HG02840 (cell line): Measurements from ENCODE around the gene FCAR.
"Not testable (repeated sequence)": the region's sequence is repeated elsewhere in the genome, so short reads cannot be mapped to it uniquely, and the experiment has no call there.

ENCODE experiments used
- ATAC-seq: cut with Tn5 transposase; IDR thresholded peaks from one replicate; pipeline ENCODE4 v1.9.1; 2021; ENCODE audit warnings: mild to moderate bottlenecking, moderate library complexity, moderate number of reproducible peaks; ENCODE audit not compliant: unreplicated experiment, low FRiP score

The FCAR gene

GRCh38 chr19:54889566-54889965 lies 15.5 kb downstream of the FCAR start:
- no peak for ATAC-seq

- ATAC-seq: no peak
Observed at GRCh38 chr19:54893406-54893805, 19.4 kb downstream of the FCAR start.

GRCh38 chr19:54894106-54894505 lies 20.1 kb downstream of the FCAR start:
- not testable (repeated sequence) for ATAC-seq

- ATAC-seq: no peak
Observed at GRCh38 chr19:54896036-54896435, 22.0 kb downstream of the FCAR start.

- not testable (repeated sequence) for ATAC-seq
Observed at GRCh38 chr19:54898685-54899084, 24.6 kb downstream of the FCAR start.

- not testable (repeated sequence) for ATAC-seq
Observed at GRCh38 chr19:54899646-54900045, 25.6 kb downstream of the FCAR start.

GRCh38 chr19:54901153-54901552 lies 27.1 kb downstream of the FCAR start:
- ATAC-seq: not testable (repeated sequence)

GRCh38 chr19:54902061-54902460 lies 28.0 kb downstream of the FCAR start:
- no peak for ATAC-seq

- no peak for ATAC-seq
Observed at GRCh38 chr19:54903303-54903702, 29.3 kb downstream of the FCAR start.

GRCh38 chr19:54904261-54904660 lies 30.2 kb downstream of the FCAR start:
- ATAC-seq: not testable (repeated sequence)

GRCh38 chr19:54905421-54905802 lies 31.4 kb downstream of the FCAR start:
- no peak for ATAC-seq

- ATAC-seq: no peak
Observed at GRCh38 chr19:54905803-54906511, 31.9 kb downstream of the FCAR start, which contains the start of gene NCR1. Gene NCR1, plus strand, starts transcription at chr19:54906148. Its CDS starts 40 bp downstream, at chr19:54906188.

GRCh38 chr19:54906819-54907218 lies 32.8 kb downstream of the FCAR start:
- ATAC-seq: no peak

GRCh38 chr19:54907899-54908298 lies 33.9 kb downstream of the FCAR start:
- not testable (repeated sequence) for ATAC-seq

GRCh38 chr19:54916822-54917221 lies 42.8 kb downstream of the FCAR start:
- ATAC-seq: no peak

- no peak for ATAC-seq
Observed at GRCh38 chr19:54918499-54918898, 44.5 kb downstream of the FCAR start.

- not testable (repeated sequence) for ATAC-seq
Observed at GRCh38 chr19:54919646-54920563, 45.9 kb downstream of the FCAR start.

- no peak for ATAC-seq
Observed at GRCh38 chr19:54921082-54921481, 47.0 kb downstream of the FCAR start.

- no peak for ATAC-seq
Observed at GRCh38 chr19:54923276-54923675, 49.2 kb downstream of the FCAR start.

GRCh38 chr19:54928299-54928698 lies 54.3 kb downstream of the FCAR start:
- ATAC-seq: no peak

GRCh38 chr19:54937926-54938325 lies 63.9 kb downstream of the FCAR start:
- ATAC-seq: no peak
